HG03097 (cell line): ENCODE results near the gene BCAR1.
"Not testable (repeated sequence)": the region's sequence is repeated elsewhere in the genome, so short reads cannot be mapped to it uniquely, and the experiment has no call there.

Experiments
- ATAC-seq: cut with Tn5 transposase; IDR thresholded peaks from one replicate; pipeline ENCODE4 v1.9.1; 2021; ENCODE audit not compliant: unreplicated experiment, low FRiP score

Gene BCAR1

GRCh38 chr16:75225678-75226515 lies 25.5 kb downstream of the BCAR1 start:
- no peak for ATAC-seq

GRCh38 chr16:75225092-75225491 lies 26.3 kb downstream of the BCAR1 start:
- ATAC-seq = no peak

GRCh38 chr16:75224306-75225082 lies 26.9 kb downstream of the BCAR1 start:
- ATAC-seq = no peak

- not testable (repeated sequence) for ATAC-seq
Measured at GRCh38 chr16:75223129-75223528, 28.3 kb downstream of the BCAR1 start.

GRCh38 chr16:75222271-75222783 lies 29.1 kb downstream of the BCAR1 start:
- no peak for ATAC-seq

- ATAC-seq = no peak
Measured at GRCh38 chr16:75219838-75220237, 31.6 kb downstream of the BCAR1 start.

GRCh38 chr16:75219088-75219487 lies 32.3 kb downstream of the BCAR1 start:
- no peak for ATAC-seq

GRCh38 chr16:75218256-75219076 lies 33.0 kb downstream of the BCAR1 start, which contains the start of gene CTRB1:
TSS of gene CTRB1 (plus strand) at chr16:75218988. CDS start at chr16:75219008, 20 bp downstream.
- ATAC-seq = no peak

- no peak for ATAC-seq
Measured at GRCh38 chr16:75217389-75217851, 34.0 kb downstream of the BCAR1 start.

- no peak for ATAC-seq
Measured at GRCh38 chr16:75216576-75216975, 34.8 kb downstream of the BCAR1 start.

GRCh38 chr16:75216127-75216526 lies 35.3 kb downstream of the BCAR1 start:
- no peak for ATAC-seq

- ATAC-seq = not testable (repeated sequence)
Measured at GRCh38 chr16:75211286-75211685, 40.1 kb downstream of the BCAR1 start.

- no peak for ATAC-seq
Measured at GRCh38 chr16:75209944-75210343, 41.5 kb downstream of the BCAR1 start.

- not testable (repeated sequence) for ATAC-seq
Measured at GRCh38 chr16:75209514-75209913, 41.9 kb downstream of the BCAR1 start.

GRCh38 chr16:75208861-75209505 lies 42.4 kb downstream of the BCAR1 start:
- no peak for ATAC-seq

GRCh38 chr16:75208242-75208825 lies 43.1 kb downstream of the BCAR1 start:
- ATAC-seq = no peak

- no peak for ATAC-seq
Measured at GRCh38 chr16:75207831-75208230, 43.6 kb downstream of the BCAR1 start.

- ATAC-seq = no peak
Measured at GRCh38 chr16:75206749-75207451, 44.5 kb downstream of the BCAR1 start, which contains the start of gene CTRB2. TSS of gene CTRB2 (minus strand) at chr16:75207161. CDS start at chr16:75207141, 20 bp downstream.
